Measurements from ENCODE around the gene TRIB2.

The TRIB2 gene

DNA sequence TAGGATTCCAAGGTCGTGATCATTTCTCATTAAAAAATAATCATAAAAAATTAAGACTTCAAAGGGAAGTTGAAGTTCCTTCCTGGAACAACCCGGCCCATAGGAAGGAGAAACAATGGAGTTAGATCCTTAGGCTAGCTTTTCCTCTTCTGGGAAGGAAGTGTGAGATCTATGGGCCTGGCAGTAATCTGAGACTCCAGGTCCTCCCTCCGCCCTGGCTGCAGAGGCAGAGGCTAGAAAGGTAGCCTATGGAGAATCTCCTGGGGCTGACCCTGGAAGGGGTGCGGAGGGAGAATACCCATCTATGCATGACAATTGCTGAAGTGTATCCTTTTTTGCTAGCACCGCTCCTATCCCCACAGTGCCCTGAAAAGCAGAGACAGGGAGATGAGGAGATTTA is 37.9 kb downstream of the TRIB2 start:
- DNase-seq, result no peak

- no peak for DNase-seq
Observed at GRCh38 chr2:12755384-12755783, 38.6 kb downstream of the TRIB2 start.

- no peak for DNase-seq
Observed at GRCh38 chr2:12759248-12759647, 42.5 kb downstream of the TRIB2 start.

DNA sequence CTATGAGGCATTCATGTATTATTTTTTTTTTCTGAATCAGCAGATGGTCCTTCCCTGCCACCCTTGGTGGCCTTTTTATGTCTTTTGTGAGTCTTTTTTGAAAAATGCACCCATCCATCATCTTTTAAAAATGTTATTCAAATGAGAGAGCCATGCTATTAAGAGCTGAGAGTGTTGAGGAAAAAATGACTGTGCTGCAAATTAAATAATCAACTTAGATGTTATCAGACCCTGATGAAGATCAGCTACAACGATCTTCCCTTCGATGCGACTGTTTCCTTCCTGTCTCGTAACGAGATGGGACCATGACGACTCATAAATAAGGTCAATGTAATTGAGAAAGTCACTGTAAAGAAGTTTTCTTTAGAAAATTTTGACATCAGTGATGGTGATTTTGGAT is 44.4 kb downstream of the TRIB2 start:
- no peak for DNase-seq

DNA sequence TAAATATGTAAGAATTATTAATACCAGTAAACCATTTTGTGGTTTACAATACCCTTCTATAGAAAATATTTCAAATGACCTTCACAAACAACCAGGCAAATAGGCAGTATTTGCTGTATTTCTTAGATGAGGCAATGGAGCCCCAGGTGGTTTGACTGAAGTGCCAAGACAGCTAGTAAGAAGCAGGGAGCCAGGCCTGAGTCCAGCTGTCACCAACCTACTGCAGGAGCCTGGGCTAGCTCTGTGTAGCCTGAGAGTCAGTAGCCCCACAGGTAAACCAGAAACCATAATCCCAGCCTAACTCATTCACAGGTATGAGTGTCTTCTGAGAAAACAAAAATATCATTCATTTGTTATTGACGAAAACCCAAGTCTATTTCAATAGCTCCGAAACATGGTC is 45.6 kb downstream of the TRIB2 start:
- DNase-seq, result no peak

DNA sequence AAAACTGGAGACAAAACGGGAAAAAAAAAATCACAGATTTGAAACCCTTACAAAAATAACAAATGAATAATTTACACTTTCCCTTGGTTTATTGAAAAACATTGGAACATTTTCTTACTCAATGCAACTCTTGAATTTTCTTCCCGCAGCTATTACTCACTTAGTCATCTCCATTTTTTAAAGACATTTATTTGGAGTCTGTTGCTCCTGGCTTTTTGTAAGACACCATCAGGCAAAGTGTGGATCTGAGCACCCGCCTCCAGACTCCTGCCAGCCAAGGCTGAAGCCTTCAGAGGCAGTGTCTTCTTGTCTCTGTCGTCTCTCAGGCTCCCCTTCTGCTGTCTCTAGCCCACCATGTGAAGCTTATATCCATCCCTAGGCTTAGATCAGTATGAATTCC is 46.2 kb downstream of the TRIB2 start:
- DNase-seq, result no peak

DNA sequence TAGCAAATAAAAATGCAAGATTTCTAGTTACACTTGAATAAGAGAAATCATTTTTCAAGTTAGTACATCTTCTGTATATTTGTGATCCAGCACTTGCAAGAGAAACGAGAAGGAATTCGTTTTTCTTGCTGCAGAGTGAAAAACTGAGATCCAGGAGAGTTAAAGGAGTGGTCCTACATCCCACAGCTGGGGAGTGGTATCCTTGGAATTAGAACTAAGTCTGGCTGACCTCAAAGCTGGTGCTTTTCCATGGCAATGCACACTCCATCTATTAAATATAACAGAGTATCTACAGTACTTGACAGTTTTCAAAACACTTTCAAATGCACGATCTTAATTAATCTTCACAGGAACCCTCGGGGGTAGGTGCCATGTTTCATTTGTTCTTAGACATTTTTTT is 46.8 kb downstream of the TRIB2 start:
- no peak for DNase-seq

DNA sequence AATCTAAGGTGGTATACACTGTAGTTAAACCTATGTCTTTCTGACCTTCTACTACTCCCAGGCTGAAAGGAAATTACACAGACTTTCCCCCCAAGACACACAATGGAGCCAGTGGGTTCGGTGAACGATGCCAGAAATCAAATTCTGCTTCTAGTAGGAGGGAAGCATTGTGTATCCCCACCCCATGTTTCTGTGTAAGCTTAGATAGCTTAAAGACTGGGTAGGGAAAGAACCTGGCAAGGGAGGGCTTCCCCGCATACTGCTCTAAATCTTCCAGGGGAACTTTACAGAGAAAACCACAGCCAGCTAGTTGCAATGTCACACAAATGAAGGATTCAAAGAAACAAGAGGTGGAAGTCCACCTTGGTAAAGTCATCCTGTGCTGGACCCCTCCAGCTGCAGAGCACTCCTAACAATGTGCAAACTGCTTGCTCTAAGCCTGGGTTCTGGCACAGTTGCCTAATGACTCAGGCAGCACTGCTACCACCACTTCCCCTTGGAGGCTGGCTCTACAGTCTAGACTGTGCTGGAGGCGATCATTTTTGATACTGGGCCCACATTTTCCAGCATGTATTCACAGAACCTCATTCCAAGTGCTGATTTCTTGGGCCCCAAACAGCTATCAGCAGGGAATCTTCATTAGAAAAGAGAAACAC is 47.5 kb downstream of the TRIB2 start:
- DNase-seq, result no peak

DNA sequence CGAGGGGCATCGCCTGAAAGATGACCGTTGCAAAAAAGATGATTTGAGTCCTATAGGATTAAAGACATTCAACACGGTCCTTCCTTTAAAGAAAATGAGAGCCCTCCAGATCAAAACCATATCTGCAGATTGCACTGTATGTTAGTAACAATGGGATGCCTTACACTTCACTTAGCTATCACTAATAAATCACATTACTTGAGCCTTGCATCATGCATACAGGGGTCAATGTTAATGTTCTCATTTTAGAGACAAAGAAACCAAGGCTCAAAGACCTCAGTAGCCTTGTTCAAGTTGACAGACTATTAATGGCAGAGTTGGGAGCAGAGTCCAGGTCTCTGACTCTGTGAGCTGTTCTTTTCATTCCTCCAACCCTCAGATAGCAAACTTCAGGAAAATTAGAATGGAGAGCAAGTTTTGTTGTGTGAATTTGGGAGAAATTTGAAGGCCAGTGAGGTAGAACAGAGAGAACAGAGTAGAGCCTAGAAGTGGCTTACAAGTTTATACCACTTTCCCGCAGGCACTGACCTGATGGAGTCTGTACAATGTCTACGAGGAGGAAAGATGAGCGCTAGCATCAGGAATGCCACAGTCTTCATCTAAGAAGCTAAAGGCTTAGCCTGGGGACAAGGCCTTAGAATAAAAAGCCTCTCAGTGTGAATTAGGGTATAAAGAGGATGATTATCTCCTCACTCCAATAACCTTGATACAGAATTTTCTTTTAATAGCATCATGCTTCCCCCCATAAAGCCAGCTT is 48.3 kb downstream of the TRIB2 start:
- no peak for DNase-seq

- no peak for DNase-seq
Observed at GRCh38 chr2:12766421-12766879, 49.7 kb downstream of the TRIB2 start.

GRCh38 chr2:12767541-12767940 is 50.8 kb downstream of the TRIB2 start:
- no peak for DNase-seq

DNA sequence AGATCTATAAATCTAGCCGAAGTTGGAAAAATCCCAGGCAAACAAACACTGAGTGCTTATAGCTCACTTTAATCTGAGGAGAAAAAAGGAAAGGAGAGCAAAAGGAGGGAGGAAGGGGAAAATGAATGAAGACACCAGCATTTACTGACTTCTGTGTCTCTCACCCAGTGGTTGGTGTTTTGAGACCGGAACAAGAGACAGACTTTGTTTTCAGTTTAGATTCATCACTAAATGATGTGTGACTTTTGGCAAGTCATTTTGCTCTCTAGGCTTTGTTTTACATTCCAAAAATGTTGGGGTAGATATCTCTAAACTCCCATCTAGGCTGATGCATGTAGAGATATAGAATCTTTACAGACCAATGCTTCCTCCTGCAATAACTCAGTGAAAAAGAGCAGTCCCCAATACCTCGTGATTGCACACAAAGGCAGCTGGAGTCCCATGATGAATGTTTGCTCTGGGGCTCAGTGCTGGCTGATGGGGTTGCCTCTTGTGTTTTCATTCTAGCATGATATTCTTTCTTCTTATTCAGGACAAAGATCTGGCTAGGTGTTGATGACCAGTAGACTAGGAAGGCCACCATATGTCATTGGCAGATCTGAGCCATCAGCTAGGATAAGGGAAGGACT is 51.4 kb downstream of the TRIB2 start:
- no peak for DNase-seq

DNA sequence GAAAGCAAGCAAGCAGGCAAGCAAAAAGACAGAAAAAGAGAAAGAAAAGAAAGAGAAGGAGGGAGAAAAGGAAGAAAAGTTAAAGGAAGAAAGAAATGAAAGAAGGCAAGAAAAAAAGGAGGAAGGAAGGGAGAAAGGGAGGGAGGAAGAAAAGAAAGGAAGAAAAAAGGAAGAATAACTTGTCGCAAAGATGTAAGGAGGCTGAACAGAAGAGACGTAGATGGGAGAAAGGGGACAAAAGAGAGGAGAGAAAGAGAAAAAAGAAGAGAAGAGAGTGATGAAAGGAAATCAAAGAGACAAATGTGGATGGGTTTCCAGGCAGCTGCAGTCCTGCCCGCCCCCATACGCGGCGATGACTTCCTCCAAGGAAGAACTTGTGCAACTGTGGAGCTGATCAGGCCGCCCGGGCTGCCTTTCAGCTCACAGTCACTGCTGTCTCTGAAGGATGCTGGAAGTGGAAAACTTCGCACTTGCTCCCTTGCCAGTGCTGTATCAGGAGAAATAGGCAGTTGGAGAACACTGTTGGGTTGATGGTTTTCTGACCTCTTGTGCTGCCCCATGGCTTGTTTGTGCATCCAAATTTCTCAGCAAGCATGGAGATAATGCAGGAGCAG is 52.9 kb downstream of the TRIB2 start:
- no peak for DNase-seq

- DNase-seq, result no peak
Observed at GRCh38 chr2:12770300-12770968, 53.7 kb downstream of the TRIB2 start.

- no peak for DNase-seq
Observed at GRCh38 chr2:12771154-12771553, 54.4 kb downstream of the TRIB2 start.

- no peak for DNase-seq
Observed at GRCh38 chr2:12773586-12774394, 57.1 kb downstream of the TRIB2 start.

DNA sequence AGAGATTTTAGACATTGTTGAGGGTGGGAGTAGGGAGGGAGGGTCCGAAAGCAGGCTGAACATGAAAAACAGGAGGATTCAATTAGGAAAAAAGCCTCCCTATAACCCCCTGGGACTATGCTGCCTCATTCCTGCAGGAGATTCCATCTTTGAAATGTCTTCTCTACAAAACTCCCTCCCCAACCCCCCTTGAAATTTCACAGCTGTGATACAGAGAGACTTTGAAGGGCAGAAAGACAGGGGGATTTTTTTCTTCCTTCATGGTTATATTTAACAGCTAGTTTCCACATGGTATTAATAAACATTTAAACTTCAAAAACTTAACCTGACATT is 57.6 kb downstream of the TRIB2 start:
- DNase-seq, result no peak

GRCh38 chr2:12776521-12776961 is 59.8 kb downstream of the TRIB2 start:
- no peak for DNase-seq

- DNase-seq, result no peak
Observed at GRCh38 chr2:12778369-12778768, 61.6 kb downstream of the TRIB2 start.

GRCh38 chr2:12778811-12779579 is 62.3 kb downstream of the TRIB2 start:
- no peak for DNase-seq

DNA sequence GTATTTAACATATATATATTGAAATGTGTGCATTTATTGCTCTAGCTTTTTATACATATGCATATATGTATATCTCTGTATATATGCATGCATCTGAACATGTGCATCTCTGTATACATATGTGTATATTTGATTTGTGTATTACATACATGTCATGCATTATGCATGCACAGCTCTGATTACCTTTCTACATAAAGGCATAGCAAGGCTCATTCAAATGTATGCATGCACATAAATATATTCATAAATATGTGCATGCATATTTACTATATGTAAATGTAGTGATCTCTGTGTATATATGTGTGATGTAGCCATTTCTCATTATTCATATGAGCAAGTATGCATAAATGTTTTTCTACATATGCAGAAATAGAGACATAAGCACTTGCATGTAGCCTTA is 64.6 kb downstream of the TRIB2 start:
- DNase-seq, result no peak

Data from stimulated activated CD4-positive, alpha-beta T cell treated with anti-CD3 and anti-CD28 coated beads, Interleukin-15, amount 100 ng/mL, for 24 hours (primary cell).